Spleen (tissue), 11 donors: Measurements from ENCODE around the gene LGALSL. TPM values are rescaled to one million over a fixed set of nuclear protein-coding genes. Genes with fewer than 3 reads are reported as not detected.

Experiments used
- DNase-seq: peaks from one replicate; pipeline ENCODE4 v3.0.0-alpha.2; 2020
- H3K27ac ChIP-seq, 8 donors: fragments of 200-600 bp; sonication (generic) in 7 of 8; 1 replicate in 4 of 8; 2 replicates in 4 of 8; pipeline versions ENCODE4 v1.5.0 to v1.8.0; 2016 to 2021; ENCODE audit warnings: inconsistent platforms in 4 of 8, mild to moderate bottlenecking in 4 of 8, moderate library complexity in 1 of 8
- H3K27me3 ChIP-seq, 7 donors: fragments of 200-600 bp; sonication (generic) in 6 of 7; replicated peaks in 1 of 7; 1 replicate in 4 of 7; 2 replicates in 3 of 7; pipeline versions ENCODE4 v1.5.0 to v1.8.0; 2016 to 2021; ENCODE audit warnings: inconsistent platforms in 3 of 7, mild to moderate bottlenecking in 1 of 7
- H3K36me3 ChIP-seq, 6 donors: fragments of 200-600 bp; sonication (generic) in 5 of 6; 1 replicate in 4 of 6; 2 replicates in 2 of 6; pipeline versions ENCODE4 v1.5.0 to v1.8.0; 2016 to 2021; ENCODE audit warnings: inconsistent platforms in 2 of 6
- H3K4me1 ChIP-seq, 6 donors: fragments of 200-600 bp; sonication (generic) in 5 of 6; 1 replicate in 3 of 6; 2 replicates in 3 of 6; pipeline versions ENCODE4 v1.5.0 to v1.8.0; 2016 to 2021; ENCODE audit warnings: inconsistent platforms in 3 of 6
- H3K4me3 ChIP-seq, 8 donors: fragments of 200-600 bp; sonication (generic) in 7 of 8; 1 replicate in 4 of 8; 2 replicates in 4 of 8; pipeline versions ENCODE4 v1.5.0 to v1.8.0; 2016 to 2021; ENCODE audit warnings: inconsistent platforms in 4 of 8, mild to moderate bottlenecking in 4 of 8, moderate library complexity in 2 of 8
- H3K9me3 ChIP-seq, 8 donors: fragments of 200-600 bp; sonication (generic) in 7 of 8; 1 replicate in 4 of 8; 2 replicates in 4 of 8; pipeline versions ENCODE4 v1.5.0 to v1.8.0; 2016 to 2021; ENCODE audit warnings: inconsistent platforms in 4 of 8
- CTCF ChIP-seq, 11 experiments: fragments of 200-600 bp in 7 of 11; fragments of 450-650 bp in 4 of 11; sonication (generic) in 4 of 11; IDR thresholded peaks in 8 of 11; conservative IDR thresholded peaks in 3 of 11; 1 replicate in 7 of 11; 2 replicates in 4 of 11; pipeline versions ENCODE4 v1.4.0 to v1.8.0; 2016 to 2021; ENCODE audit warnings: antibody characterized with exemption in 11 of 11, inconsistent platforms in 4 of 11, mild to moderate bottlenecking in 1 of 11
- POLR2A ChIP-seq, 3 donors: fragments of 450-650 bp; IDR thresholded peaks; one replicate each; pipeline ENCODE4 v1.5.1; 2017; ENCODE audit warnings: antibody characterized with exemption in 3 of 3, mild to moderate bottlenecking in 1 of 3
- POLR2AphosphoS5 ChIP-seq, 3 donors: sonication (generic); formaldehyde crosslinking; IDR thresholded peaks; one replicate each; pipeline ENCODE4 v1.5.1; 2017; ENCODE audit warnings: antibody characterized with exemption in 3 of 3
- WGBS, 5 donors: extraction: QIAGEN DNeasy Blood & Tissue Kit in 3 of 5; methylation state at CpG; one replicate each; pipeline versions ENCODE4 v1.1.5 to v1.1.7; 2013 to 2018; 5-methylcytosine and 5-hydroxymethylcytosine counted together
- intact Hi-C: fragments of 100-400 bp; cut with DNase I; formaldehyde crosslinking; loops from one replicate; pipeline ENCODE4 v1.15.0; 2023; ENCODE audit warnings: low total_unique reads
- polyA plus RNA-seq, 3 donors: library from polyadenylated mRNA; stranded (reverse); fragments of 200-250 nt; gene quantifications; one replicate each; pipeline ENCODE4 v1.2.1, GENCODE V29; 2013
- total RNA-seq, 7 donors: library from RNA; depleted of rRNA in 3 of 7; stranded (reverse); fragments of >200 nt in 3 of 7; fragmentation: NEBNext Ultra II Directional in 4 of 7; extraction: Animal tissue kit (Norgen Biotek cat#: 25700) in 4 of 7; gene quantifications; one replicate each; pipeline versions ENCODE4 v1.1.0 to v1.2.1, GENCODE V29; 2016 to 2021
- donor health status: healthy with polysubstance abuse.
- donor health status: DM: no; HTN: no; CAD: no; lungs with moderate emphysema.
- donor health status: DM: no; HTN: no; CAD: no.
- donor health status: Bipolar disorder and iron deficiency.
- donor health status: healthy.
- donor health status: DM: no; HTN: no; CAD: no.
- donor health status: DM: yes; HTN: yes; CAD: no.

LGALSL gene
- total and polyA plus RNA-seq, 10 donors: 2.4 to 16.6 (median 12.7) TPM

GRCh38 chr2:64406407-64406774 is 47.6 kb upstream of the LGALSL start:
- Histone ChIP-seq H3K36me3 (no peaks in the 10 kb centered on the region), H3K4me3 (no peak overlapping the region), H3K27ac (peak overlapping the region in 7 of 8 donors; percentile 43 to 86 (median 79)), H3K27me3 (no peaks in the 10 kb centered on the region), H3K9me3 (no peaks in the 10 kb centered on the region), H3K4me1 (peaks cover 17 to 56% (median 39%) of the 10 kb centered on the region in 6 donors)
- intact Hi-C loops: no loop called here
- DNase-seq: no peak
- WGBS, 5 donors: 67 to 82% (median 76%) methylated on average over 2 of the region's 2 CpGs
- TF ChIP-seq POLR2AphosphoS5 (IDR thresholded peaks at IDR 0.05) (peak in 2 of 3 donors; percentile 28 to 48), CTCF (IDR thresholded peaks at IDR 0.05 in 8 of 11, conservative IDR thresholded peaks at IDR 0.05 in 3 of 11) (no peak)

- DNase-seq: no peak
- no peak overlapping the region for H3K4me3 ChIP-seq
- no peak for TF ChIP-seq POLR2AphosphoS5 (IDR thresholded peaks at IDR 0.05)
- no peak for TF ChIP-seq POLR2A (IDR thresholded peaks at IDR 0.05)
- TF ChIP-seq CTCF (IDR thresholded peaks at IDR 0.05 in 8 of 11, conservative IDR thresholded peaks at IDR 0.05 in 3 of 11): no peak
- no peaks in the 10 kb centered on the region for H3K9me3 ChIP-seq
- WGBS, 5 donors: 88 to 99% (median 97%) methylated on average over 3 of the region's 3 CpGs
- H3K27ac ChIP-seq: no peak overlapping the region
- H3K4me1 ChIP-seq: peaks cover 10 to 41% (median 32%) of the 10 kb centered on the region in 6 donors
- no peaks in the 10 kb centered on the region for H3K36me3 ChIP-seq
- peaks cover 0 to 5% (median 0%) of the 10 kb centered on the region in 7 donors for H3K27me3 ChIP-seq
- intact Hi-C loops: no loop called here
Measured at GRCh38 chr2:64408031-64408430, 45.9 kb upstream of the LGALSL start.

- WGBS, 5 donors: 67 to 80% (median 76%) methylated on average over 1 of the region's 1 CpG
- intact Hi-C loops: no loop called here
Measured at GRCh38 chr2:64410671-64411070, 43.3 kb upstream of the LGALSL start.

GRCh38 chr2:64412671-64413070 is 41.3 kb upstream of the LGALSL start:
- no peak for TF ChIP-seq POLR2A (IDR thresholded peaks at IDR 0.05)
- no peak for TF ChIP-seq POLR2AphosphoS5 (IDR thresholded peaks at IDR 0.05)
- TF ChIP-seq CTCF (IDR thresholded peaks at IDR 0.05 in 8 of 11, conservative IDR thresholded peaks at IDR 0.05 in 3 of 11): no peak
- intact Hi-C loops: no loop called here
- WGBS, 5 donors: 91 to 98% (median 94%) methylated on average over 4 of the region's 4 CpGs

More at GRCh38 chr2:64410671-64411070, 43.3 kb upstream of the LGALSL start:
- H3K27ac ChIP-seq: no peak overlapping the region
- no peak overlapping the region for H3K4me3 ChIP-seq
- peaks cover 0 to 5% (median 0%) of the 10 kb centered on the region in 7 donors for H3K27me3 ChIP-seq
- no peaks in the 10 kb centered on the region for H3K9me3 ChIP-seq
- peaks cover 0 to 23% (median 11%) of the 10 kb centered on the region in 6 donors for H3K4me1 ChIP-seq
- no peaks in the 10 kb centered on the region for H3K36me3 ChIP-seq
- no peak for DNase-seq
- TF ChIP-seq POLR2AphosphoS5 (IDR thresholded peaks at IDR 0.05) (no peak), CTCF (IDR thresholded peaks at IDR 0.05 in 8 of 11, conservative IDR thresholded peaks at IDR 0.05 in 3 of 11) (no peak), POLR2A (IDR thresholded peaks at IDR 0.05) (no peak)

More at GRCh38 chr2:64412671-64413070, 41.3 kb upstream of the LGALSL start:
- Histone ChIP-seq H3K4me3 (no peak overlapping the region), H3K27ac (no peak overlapping the region), H3K4me1 (peaks cover 0 to 12% (median 2%) of the 10 kb centered on the region in 6 donors), H3K9me3 (no peaks in the 10 kb centered on the region), H3K36me3 (no peaks in the 10 kb centered on the region), H3K27me3 (peaks cover 0 to 5% (median 0%) of the 10 kb centered on the region in 7 donors)
- DNase-seq: no peak
